ENCODE data around the gene IGFL1.

- TF ChIP-seq CTCF (conservative IDR thresholded peaks at IDR 0.05; ENCODE audit: low read depth in 2 of 2) (no peak), POLR2AphosphoS5 (IDR thresholded peaks at IDR 0.05; ENCODE audit: low read depth) (no peak), REST (IDR thresholded peaks at IDR 0.05; ENCODE audit: unreplicated experiment) (no peak), EZH2phosphoT487 (IDR thresholded peaks at IDR 0.05; ENCODE audit: unreplicated experiment) (no peak), JUNB (IDR thresholded peaks at IDR 0.05; ENCODE audit: unreplicated experiment) (no peak), ETS1 (IDR thresholded peaks at IDR 0.05) (no peak)
Observed at GRCh38 chr19:46196410-46197124, 33.0 kb upstream of the IGFL1 start.
